ENCODE results near the gene DNAJA2.
"Not testable (repeated sequence)": the region's sequence is repeated elsewhere in the genome, so short reads cannot be mapped to it uniquely, and the experiment has no call there.

DNAJA2 gene

DNA sequence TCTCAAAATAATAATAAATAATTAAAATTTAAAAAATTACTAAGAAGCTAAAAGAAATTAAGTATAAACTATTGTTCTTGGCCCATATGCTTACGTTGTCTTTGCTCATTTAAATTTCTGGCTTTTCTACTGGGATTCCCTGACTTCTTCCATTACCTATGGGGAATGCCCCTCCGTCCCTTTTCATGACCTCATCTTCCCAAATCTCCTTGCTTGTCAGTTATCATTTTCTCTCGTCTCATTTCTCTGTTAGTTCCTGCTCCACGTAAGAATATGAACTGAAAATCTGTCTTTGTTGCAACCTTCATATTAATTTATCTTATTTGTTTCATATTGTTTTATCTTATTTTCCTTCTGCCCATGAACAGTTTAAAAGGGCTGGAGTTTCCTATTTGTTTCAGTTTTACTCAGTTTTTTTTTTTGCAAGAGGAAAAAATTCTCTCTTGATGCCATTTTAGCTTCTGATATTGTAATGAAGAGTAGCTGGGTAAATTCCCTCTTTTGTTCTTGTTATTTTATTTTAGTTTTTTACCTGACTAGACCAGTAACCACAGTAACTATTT lies 2.5 kb upstream of the DNAJA2 start:
- no peak for DNase-seq (ENCODE audit: low read depth, low spot score)

DNA sequence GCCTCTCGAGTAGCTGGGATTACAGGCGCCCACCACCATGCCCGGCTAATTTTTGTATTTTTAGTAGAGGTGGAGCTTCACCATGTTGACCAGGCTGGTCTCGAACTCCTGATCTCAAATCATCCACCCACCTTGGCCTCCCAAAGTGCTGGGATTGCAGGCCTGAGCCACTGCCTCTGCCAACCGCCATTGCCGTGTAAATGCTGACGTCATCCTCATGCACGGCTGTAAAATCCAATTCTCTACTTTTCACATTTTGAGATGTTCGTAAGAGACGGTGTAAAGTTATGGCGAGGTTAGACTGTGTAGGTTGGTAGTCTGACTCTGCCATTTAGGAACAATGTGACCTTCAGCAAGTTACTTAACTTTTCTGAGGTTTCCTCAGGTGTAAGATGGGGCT lies 1.7 kb upstream of the DNAJA2 start:
- no peak for DNase-seq (ENCODE audit: low read depth, low spot score)

DNA sequence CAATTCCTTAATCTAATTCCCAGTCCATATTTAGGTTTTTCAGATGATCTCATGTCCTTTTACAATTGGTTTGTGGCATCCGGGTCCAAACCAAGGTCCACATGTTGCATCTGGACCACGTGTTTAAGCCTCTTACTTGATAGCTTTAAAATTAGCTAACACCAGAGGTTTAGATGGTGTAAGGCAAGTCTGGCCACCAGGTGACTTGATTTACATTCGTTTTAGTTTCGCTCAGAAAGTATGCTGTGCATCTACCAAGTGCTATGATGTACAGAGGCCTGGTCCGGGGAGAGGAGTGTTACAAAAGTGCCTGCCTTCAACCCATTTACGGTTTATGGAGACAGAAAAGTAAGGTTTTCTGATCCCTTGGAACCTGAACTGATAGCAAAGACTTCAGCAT lies 878 bp upstream of the DNAJA2 start:
- DNase-seq (ENCODE audit: low read depth, low spot score), result no peak

DNA sequence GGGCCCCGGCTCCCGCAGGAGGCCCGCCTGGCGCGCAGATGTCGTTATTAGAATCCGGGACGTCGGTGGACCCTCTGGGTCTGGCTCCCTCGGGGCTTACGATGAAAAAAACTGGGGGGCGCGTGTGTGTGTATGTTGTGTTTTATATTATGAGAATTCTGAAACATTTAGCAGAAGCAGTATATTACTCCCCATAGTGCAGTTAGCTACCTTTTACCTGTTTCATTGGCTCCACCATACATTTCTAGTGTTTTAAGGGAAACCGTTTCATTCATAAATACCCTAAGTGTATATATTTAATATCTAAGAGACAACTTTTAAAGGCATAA lies 486 bp upstream of the DNAJA2 start:
- DNase-seq (ENCODE audit: low read depth, low spot score), result no peak

DNA sequence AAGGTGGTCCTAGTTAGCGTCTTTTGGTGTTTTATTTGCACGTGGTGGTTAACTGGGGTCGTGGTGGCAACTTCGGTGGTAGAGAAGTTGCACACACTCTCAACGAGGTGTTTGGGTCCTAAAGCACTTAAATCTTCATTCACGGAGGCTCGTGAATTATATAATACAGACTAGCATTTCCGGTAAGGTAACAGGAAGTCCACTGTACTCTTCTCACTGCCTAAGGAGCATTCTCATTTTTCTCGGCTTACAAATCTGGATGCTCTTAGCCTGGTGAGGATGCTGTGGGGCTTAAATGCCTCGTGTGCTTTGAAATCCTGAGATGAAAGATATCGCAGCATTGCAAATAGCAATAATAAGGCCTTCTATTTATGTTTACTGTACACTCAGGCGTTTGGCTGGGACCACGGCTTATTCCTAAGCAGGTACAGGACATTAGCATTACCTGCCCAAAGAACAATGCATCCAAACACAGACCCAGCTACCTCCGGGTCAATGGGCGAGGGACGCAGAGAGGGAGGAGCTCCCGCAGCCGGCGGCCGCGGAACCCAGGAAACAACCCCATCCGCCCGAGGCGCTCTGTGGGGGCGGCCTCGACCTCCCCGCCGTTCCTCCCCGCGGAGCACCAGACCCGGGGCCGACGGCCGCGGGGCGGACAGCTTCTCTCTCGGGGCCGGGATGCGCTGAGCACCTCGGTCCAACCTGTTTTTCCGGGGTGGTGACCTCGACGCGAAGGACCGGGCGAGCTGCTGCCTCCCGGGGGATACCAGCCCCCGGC lies 856 bp downstream of the DNAJA2 start:
- DNase-seq (ENCODE audit: low read depth, low spot score), result no peak

DNA sequence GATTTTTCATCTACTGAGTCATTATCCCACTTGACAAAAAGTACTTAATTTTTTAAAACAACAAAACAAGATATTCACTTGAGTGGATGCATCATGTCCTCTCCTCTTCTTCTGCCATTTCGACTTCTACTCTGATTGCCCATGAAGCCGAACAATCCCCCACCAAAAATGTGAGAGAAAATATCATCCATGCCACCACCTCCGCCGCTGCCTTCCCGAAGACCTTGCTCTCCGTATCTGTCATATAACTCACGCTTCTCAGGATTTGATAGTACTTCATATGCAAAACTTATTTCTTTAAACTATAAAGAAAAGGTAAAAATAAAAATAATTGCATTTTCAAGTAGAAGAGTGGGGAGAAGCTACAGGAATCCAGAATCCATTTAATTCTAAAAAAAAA lies 2.2 kb downstream of the DNAJA2 start:
- no peak for DNase-seq (ENCODE audit: low read depth, low spot score)

DNA sequence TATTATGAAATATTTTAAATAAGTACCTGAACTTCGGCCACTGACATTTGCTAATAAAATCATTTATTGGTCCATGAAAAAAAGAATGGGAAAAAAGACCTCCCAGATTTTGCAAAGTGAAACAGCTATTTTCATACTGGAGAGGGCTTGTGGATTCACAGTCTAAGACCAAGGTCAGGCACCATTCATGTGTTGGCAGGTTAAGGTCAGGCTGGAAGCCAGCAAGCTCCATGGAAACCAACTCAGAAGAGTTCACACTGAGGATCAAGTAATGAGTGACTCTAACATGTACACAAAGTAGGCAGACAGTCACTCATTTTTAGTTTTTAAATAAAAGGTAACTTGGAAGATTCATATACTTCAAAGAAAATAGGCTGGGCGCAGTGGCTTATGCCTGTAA lies 3.4 kb downstream of the DNAJA2 start:
- no peak for DNase-seq (ENCODE audit: low read depth, low spot score)

DNA sequence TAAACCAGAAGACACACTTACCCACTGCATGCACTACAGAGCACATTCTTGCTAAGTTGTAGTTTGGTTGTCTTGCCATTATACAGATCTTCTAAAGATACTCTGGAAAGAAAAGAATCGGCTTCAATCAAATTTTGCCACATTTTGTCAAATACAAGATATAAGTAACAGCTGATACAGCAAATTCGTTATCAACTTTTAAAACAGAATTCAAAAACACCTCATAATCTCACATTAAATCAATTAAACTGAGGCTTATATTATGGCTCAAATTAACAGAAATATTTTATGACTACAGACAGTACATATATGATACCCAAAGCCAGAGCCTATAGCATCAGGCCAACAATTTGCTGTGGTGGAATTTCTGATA lies 5.4 kb downstream of the DNAJA2 start:
- DNase-seq (ENCODE audit: low read depth, low spot score), result no peak

DNA sequence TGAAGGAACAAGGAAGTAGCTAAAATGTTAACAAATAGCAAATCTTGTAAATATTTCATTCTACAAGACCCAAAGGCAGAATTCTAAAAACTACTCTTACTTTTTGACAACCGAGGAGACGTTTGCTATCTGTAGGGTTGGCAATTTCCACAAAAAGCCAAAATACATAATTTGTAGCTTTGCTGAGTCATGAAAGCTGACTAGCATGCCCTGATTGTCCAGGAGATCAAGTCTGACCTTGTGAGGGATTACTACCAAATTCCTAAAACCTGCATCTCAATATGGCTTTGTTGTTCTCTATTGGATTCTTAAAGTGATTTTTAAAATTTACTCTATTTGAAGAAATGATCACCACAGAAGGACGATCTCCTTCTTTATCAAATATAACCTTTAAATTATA lies 10.8 kb downstream of the DNAJA2 start:
- no peak for DNase-seq (ENCODE audit: low read depth, low spot score)

DNA sequence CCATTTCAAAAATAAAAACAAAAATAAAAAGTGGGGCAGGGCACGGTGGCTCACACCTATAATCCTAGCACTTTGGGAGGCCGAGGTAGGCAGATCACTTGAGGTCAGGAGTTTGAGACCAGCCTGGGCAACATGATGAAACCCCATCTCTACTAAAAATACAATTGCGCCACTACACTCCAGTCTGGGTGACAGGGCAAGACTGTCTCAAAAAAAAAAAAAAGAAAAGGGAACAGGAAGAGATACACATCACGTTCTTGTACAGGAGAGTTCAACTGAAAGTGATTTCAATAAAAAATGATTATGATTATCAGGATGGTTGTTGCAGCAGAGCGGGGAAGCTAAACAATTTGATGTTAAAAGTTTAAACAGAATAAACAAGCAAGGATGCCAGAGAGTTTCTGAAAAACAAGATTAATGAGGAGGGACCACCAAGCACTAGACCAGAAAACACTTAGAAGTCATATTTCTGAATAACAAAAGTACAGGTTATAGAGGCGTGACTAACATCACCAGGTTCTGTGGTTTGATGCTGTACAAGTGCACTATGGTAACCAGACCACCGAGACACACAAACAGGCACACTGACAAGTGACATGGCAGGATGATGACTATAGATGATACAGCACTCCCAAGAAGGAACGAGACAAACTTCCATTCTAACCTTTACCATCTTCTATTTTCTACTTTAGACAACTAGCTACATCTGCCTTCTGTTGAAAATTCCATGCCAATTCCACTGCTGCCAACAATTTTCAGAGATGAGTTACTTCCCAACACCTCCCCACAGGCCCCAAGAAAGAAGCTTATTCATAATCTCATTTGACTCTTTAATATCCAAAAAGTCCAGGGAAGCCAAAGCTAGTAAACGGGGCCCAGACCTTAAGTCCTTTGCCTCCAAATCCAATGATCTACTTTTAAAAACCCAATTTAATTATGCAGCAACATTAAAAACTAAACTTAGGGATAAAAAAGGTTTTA lies 11.8 kb downstream of the DNAJA2 start:
- no peak for DNase-seq (ENCODE audit: low read depth, low spot score)

DNA sequence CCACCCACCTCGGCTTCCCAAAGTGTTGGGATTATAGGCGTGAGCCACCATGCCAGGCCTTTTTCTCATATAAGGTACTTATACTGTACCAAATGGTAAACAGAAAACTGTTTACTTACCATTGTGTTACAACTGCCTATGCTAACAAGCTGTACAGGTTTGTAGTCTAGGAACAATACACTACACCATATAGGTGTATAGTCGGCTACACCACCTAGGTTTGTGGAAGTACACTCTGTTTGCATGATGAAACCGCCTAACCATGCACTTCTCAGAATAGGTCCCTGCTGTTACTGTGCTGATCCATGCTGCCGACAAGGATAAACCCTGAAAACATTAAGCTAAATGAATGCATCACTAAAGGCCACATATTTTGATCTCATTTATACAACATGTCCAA lies 18.9 kb downstream of the DNAJA2 start:
- no peak for DNase-seq (ENCODE audit: low read depth, low spot score)

DNA sequence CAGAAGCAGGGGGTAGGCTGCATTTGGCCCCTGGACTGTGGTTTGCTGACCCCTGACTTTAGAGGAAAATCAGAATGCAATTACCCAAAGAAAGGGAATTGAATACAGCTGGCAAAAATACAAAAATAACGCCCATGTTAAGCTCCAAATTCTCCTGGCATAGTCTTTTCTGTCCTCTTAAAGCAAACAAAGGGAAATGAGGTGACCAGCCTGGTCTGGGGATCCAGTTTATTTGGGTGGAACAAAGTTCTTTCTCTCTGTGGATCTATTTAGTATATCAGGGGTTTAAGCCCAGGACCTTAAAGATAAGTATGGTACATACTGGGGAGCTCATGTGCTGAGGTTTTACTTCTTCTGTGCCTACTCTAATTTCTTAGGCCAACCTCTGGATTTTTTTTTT lies 23.5 kb downstream of the DNAJA2 start:
- no peak for DNase-seq (ENCODE audit: low read depth, low spot score)

DNA sequence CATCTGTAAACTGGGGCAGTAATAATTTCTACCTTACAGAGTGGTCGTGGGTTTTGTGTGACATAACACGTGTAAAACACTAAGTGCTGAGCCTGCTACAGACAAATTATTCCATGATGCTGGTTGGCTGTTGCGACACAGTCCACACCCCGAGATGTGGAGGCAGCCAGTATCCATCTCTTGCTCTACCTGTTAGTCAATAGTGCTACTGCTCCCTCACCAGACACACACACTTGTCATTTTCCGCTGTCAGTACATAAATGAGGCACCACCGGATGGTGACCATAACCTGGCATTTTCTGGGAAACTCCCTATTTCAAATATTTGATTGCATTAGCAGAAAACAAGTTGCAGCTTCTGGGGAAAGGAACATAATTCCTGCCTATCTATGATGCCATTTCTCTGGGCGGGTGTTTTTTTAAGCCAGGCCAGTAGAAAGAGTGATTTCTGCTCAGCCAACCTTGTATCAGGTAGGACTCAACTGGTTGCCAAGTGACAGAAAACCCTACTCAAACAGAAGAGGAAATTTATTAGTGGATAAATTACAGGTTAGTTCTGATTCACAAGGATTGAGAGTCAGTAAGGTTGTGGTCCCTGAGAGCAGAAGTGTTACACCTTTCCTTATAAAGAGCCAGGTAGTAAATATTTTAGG lies 24.1 kb downstream of the DNAJA2 start:
- no peak for DNase-seq (ENCODE audit: low read depth, low spot score)

DNA sequence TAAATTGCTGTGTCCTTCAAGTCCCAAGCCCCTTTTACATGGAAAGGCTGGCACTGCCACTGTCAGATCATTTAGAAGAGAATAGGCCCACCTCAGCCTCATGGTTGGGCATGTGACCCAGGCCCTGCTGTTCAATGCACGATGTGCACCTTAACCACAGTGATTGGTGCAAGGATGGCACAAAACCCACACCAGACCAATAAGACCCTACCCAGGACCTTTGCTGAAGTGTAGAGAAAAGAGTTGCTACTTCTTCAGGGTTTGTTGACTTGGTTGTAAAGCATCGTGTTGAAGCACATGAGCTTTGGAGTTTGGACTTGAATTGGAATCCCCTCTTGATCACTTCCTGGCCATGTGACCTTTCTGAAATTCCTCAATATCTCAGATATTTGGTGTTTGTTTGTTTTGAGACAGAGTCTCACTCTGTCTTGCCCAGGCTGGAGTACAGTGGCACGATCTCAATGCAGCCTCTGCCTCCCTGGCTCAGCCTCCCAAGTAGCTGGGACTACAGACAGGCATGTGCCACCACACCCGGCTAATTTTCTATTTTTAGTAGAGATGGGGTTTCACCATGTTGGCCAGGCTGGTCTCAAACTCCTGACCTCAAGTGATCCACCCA lies 24.8 kb downstream of the DNAJA2 start:
- no peak for DNase-seq (ENCODE audit: low read depth, low spot score)

DNA sequence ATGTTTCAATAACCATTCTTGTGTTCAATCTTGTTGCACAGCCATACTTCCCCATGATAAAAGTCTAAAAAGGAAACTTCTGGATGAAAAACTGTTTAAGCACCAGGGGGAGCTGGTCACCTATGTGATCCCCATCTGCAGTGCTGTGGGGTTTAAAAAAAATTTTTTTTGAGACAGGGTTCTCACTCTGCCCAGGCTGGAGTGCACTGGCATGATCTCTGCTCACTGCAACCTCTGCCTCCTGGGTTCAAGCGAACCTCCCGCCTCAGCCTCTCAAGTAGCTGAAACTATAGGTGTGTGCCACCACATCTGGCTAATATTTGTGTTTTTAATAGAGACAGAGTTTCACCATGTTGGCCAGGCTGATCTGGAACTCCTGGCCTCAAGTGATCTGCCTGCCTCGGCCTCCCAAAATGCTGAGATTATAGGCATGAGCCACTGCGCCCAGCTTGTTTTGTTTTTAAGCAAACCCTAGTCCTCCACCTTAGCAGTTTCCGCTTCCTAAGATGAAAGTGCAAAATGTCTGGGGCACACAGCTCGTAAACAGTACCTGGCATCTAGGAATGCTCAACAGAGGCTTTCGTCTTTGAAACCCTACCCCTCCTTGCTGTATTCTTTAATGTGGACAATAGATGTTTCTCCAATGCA lies 25.4 kb downstream of the DNAJA2 start:
- DNase-seq (ENCODE audit: low read depth, low spot score), result no peak

DNA sequence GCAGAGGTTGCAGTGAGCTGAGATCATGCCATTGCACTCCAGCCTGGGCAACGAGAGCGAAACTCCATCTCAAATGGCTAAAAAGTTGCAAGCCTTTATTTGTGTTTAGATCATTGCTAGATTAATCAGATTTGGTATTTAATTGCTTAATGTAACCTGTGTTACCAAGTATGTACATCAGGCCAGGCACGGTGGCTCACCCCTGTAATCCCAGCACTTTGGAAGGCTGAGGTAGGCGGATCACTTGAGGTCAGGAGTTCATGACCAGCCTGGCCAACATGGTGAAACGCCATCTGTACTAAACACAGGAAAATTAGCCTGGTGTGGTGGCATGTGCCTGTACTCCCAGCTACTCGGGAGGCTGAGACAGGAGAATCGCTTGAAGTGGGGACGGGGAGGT lies 28.8 kb downstream of the DNAJA2 start:
- not testable (repeated sequence) for DNase-seq (ENCODE audit: low read depth, low spot score)

DNA sequence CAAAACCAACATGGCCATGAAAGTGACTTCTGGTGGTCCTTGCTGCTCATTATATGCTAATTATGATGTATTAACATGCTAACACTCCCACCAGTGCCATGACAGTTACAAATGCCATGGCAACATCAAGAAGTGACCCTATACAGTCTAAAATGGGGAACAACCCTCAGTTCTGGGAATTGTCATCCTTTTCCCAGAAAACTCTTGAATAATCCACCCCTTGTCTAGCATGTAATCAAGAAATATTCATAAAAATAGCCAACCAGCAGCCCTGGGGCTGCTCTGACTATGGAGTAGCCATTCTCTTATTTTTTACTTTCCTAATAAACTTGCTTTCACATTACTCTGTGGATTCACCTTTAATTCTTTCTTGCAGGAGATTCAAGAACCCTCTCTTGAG lies 35.9 kb downstream of the DNAJA2 start:
- DNase-seq (ENCODE audit: low read depth, low spot score), result no peak

DNA sequence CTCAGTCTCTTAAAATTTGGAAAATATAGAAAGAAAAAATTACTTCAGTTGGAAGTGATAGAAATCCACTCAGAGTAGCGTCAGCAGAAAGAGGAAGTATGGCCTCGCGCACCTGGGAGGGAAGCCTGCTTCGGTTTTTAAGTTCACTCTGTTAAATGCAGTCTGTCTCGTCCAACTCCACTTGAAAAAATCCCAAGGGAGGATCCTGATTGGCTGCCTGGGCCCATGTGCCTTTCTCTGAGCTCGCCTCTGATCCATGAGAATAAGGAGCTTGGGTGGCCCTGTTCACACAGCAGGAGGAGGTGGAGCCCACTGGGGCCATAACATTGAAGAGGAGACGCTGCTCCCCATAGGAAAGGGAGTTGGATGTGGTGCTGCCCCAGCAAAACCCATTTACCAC lies 40.7 kb downstream of the DNAJA2 start:
- DNase-seq (ENCODE audit: low read depth, low spot score), result no peak

DNA sequence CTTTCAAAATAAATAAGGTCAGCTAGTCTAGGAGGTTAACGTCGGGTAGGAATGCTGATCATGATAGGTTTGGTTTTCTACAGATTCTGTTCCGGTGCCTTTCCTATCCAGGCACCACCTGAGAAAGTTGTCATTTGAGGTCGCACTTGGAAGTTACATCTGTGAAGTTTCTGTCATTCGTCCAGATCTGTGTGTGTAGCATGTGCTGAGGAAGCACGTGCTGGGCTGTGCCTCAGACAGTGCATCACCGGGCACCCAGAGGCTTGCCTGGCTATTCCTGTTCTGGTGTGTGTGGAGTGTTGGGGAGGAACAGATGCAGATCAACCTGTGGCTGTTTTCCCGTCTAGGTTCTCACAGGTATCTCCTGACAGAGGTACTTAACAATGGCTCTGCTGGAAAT lies 42.6 kb downstream of the DNAJA2 start:
- no peak for DNase-seq (ENCODE audit: low read depth, low spot score)

DNA sequence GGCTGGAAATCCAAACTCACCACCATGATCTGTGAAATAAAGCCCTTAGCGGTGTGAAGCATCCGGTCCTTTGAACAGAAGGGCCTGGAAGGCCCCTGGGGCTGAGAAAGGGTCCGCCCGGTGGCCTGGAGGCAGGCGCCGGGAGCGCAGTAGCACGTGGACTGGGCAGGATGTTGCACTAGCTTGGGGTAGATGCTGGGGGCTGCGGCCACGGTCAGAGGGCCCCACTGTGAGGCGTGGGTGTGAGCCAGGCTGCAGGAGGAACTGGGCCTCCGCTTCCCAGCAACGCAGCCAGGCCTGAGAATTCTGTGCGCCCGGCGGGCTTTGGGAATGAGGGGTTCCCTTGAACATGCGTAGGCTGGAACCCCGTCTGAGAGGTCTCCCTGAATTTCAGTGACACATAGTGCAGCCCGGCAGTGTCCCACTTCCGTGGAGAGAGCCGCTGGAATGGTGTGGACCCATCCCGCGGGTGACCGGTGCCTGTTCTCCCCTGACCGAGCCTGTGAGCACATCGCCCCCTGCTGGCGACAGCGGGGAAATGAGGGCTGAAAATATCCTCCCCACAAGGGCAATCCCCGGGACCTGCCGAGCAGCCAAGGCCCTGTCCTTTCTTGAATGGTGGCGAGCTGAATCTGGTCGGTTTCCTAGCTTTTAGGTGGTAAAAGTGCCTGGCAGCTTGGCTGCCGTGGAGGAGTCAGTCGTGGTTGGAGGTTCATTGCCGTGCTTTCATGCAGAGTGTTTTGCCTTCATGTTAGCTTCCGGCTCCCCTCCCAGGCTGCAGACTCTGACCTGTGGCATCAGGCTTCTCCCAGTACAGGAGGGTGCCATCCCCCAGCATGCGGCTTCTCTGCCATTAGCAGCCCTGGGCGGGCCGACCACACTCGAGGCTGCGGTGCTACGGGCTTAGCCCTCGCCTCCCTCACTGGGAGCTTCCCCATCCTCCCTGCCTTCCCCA lies 43.8 kb downstream of the DNAJA2 start:
- DNase-seq (ENCODE audit: low read depth, low spot score), result no peak
